CD4-positive, alpha-beta T cell treated with Interferon gamma for 1 hour (primary cell): ENCODE data around the gene CFAP221.

Source experiments
- DNase-seq: peaks from one replicate; pipeline ENCODE4 v3.0.0-alpha.2; 2020

The CFAP221 gene

GRCh38 chr2:119703526-119703925 is 159.3 kb downstream of the CFAP221 start:
- no peak for DNase-seq

- no peak for DNase-seq
Observed at GRCh38 chr2:119704670-119705120, 160.4 kb downstream of the CFAP221 start.

GRCh38 chr2:119706221-119706620 is 162.0 kb downstream of the CFAP221 start:
- no peak for DNase-seq
